DOHH2 (cell line): ENCODE data around the gene SLC5A10.

Experiments used
- H3F3A ChIP-seq: fragments of 200-600 bp; sonication (generic), shearing (Covaris generic); 2 replicates; pipeline ENCODE4 v1.6.0; 2016; ENCODE audit warnings: antibody characterized with exemption, mild to moderate bottlenecking; ENCODE audit not compliant: control insufficient read depth, insufficient read depth
- H3K27ac ChIP-seq: fragments of 200-600 bp; sonication (generic); 2 replicates; pipeline ENCODE4 v1.5.1; 2014; ENCODE audit warnings: low read depth, mild to moderate bottlenecking, low read length, moderate library complexity
- H3K27me3 ChIP-seq: fragments of 200-600 bp; sonication (generic); 2 replicates; pipeline ENCODE4 v1.6.1; 2014; ENCODE audit warnings: mild to moderate bottlenecking, low read length, mixed read lengths; ENCODE audit not compliant: control insufficient read depth
- H3K36me3 ChIP-seq: fragments of 200-600 bp; sonication (generic); 2 replicates; pipeline ENCODE4 v1.6.1; 2014; ENCODE audit warnings: mild to moderate bottlenecking, low read length, moderate library complexity, mixed read lengths; ENCODE audit not compliant: control insufficient read depth
- H3K4me1 ChIP-seq: fragments of 200-600 bp; sonication (generic); 2 replicates; pipeline ENCODE4 v1.6.1; 2014; ENCODE audit warnings: mild to moderate bottlenecking, low read length, mixed read lengths; ENCODE audit not compliant: control insufficient read depth
- H3K4me2 ChIP-seq: fragments of 200-600 bp; sonication (generic); 2 replicates; pipeline ENCODE4 v1.6.0; 2014; ENCODE audit warnings: mild to moderate bottlenecking, low read length, moderate library complexity
- H3K4me3 ChIP-seq: fragments of 200-600 bp; sonication (generic); 2 replicates; pipeline ENCODE4 v1.5.1; 2014; ENCODE audit warnings: mild to moderate bottlenecking, low read length, mixed read lengths
- H3K79me2 ChIP-seq: fragments of 200-600 bp; sonication (generic); 2 replicates; pipeline ENCODE4 v1.6.1; 2014; ENCODE audit warnings: mild to moderate bottlenecking, low read length, mixed read lengths; ENCODE audit not compliant: control insufficient read depth
- H3K9me2 ChIP-seq: fragments of 200-600 bp; sonication (generic); replicated peaks from 2 replicates; pipeline ENCODE4 v1.6.1; 2014; ENCODE audit warnings: mild to moderate bottlenecking, low read length, mixed read lengths; ENCODE audit not compliant: control insufficient read depth
- H3K9me3 ChIP-seq: fragments of 200-600 bp; sonication (generic); 2 replicates; pipeline ENCODE4 v1.6.1; 2014; ENCODE audit warnings: antibody characterized with exemption, low read length, mixed read lengths; ENCODE audit not compliant: control insufficient read depth, insufficient read depth
- H4K20me1 ChIP-seq: fragments of 200-600 bp; sonication (generic); 2 replicates; pipeline ENCODE4 v1.6.0; 2014; ENCODE audit warnings: low read depth, mild to moderate bottlenecking, antibody characterized with exemption, low read length, moderate library complexity; ENCODE audit not compliant: control insufficient read depth, insufficient read depth
- EZH2phosphoT487 ChIP-seq: fragments of 200-600 bp; sonication (generic); IDR thresholded peaks from 2 replicates; pipeline ENCODE4 v1.6.1; 2017; ENCODE audit warnings: borderline replicate concordance, mild to moderate bottlenecking, antibody characterized with exemption, low read length, moderate library complexity, mixed read lengths
- TF ChIP-seq, protein P1 (sequence below): fragments of 200-600 bp; sonication (generic); IDR thresholded peaks from one replicate; pipeline ENCODE4 v1.5.1; 2014; ENCODE audit warnings: antibody characterized with exemption, mild to moderate bottlenecking, low read depth, low read length; ENCODE audit not compliant: poor library complexity, severe bottlenecking

SLC5A10 gene

DNA sequence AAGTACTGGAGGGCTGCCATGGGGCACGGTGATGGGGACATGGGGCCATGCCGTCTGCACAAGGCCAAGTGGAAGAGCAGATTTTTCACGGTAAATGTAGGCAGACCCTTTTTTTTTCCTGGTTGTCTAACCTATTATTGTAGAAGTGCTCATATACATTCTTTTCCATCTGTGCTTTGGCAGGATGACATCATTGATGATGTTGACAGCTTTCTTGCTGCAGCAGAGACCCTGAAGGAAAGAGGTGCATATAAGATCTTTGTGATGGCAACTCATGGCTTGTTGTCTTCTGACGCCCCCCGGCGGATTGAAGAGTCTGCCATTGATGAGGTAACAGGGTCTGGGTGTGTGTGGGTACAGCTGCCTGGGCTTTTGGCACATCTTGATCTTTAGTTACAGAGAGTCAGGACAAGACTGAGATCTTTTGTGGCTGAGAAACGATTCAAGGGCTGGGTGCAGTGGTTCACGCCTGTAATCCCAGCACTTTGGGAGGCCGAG is 23.3 kb upstream of the SLC5A10 start:
- no peak overlapping the region for H3K4me2 ChIP-seq
- H3K9me2 ChIP-seq = no peaks in the 10 kb centered on the region
- TF ChIP-seq EZH2phosphoT487 = no peak
- TF ChIP-seq, protein P1, sequence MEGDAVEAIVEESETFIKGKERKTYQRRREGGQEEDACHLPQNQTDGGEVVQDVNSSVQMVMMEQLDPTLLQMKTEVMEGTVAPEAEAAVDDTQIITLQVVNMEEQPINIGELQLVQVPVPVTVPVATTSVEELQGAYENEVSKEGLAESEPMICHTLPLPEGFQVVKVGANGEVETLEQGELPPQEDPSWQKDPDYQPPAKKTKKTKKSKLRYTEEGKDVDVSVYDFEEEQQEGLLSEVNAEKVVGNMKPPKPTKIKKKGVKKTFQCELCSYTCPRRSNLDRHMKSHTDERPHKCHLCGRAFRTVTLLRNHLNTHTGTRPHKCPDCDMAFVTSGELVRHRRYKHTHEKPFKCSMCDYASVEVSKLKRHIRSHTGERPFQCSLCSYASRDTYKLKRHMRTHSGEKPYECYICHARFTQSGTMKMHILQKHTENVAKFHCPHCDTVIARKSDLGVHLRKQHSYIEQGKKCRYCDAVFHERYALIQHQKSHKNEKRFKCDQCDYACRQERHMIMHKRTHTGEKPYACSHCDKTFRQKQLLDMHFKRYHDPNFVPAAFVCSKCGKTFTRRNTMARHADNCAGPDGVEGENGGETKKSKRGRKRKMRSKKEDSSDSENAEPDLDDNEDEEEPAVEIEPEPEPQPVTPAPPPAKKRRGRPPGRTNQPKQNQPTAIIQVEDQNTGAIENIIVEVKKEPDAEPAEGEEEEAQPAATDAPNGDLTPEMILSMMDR = peak; percentile 47
- H3K9me3 ChIP-seq = no peaks in the 10 kb centered on the region
- peaks cover 24% of the 10 kb centered on the region for H3F3A ChIP-seq
- H3K79me2 ChIP-seq = peaks cover 35% of the 10 kb centered on the region
- no peak overlapping the region for H3K4me3 ChIP-seq
- no peaks in the 10 kb centered on the region for H3K27me3 ChIP-seq
- H3K36me3 ChIP-seq = peaks cover 75% of the 10 kb centered on the region
- peaks cover 58% of the 10 kb centered on the region for H3K4me1 ChIP-seq
- H4K20me1 ChIP-seq = no peaks in the 10 kb centered on the region
- H3K27ac ChIP-seq = no peak overlapping the region

DNA sequence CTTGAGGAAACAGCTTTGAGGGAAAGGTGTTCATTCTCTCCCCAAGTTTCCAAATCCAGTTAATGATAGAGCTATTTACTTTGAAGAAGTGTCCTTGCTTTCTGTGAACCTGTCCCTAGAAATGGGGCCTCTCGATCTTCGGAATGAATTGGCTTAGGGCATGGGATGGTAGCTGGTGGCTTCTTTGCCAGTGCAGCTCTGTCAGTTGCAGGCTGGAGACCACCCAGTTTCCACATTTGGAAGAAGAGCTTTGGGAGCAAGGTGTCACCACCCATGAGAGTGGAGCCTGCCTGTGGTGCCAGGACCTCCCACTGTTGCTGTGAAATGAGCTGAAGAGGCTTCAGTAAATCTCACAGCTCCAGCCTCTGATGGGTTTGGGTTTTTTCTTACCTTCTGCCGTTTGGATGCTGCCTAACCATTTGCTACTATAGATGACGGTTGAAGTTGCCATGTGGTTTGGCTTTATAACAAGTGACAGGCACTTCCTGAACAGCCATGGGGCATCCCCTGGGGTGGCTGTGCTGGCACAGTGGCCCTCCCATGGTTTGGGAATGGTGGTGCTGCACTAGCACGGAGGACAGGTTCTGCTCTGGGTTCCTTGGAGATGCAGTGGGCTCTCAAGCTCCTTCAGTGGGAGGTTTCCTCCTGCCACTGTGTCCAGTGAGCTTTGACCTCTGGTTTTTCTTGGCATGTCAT is 19.5 kb upstream of the SLC5A10 start:
- TF ChIP-seq, protein P1 = no peak
- no peak for TF ChIP-seq EZH2phosphoT487
- peaks cover 22% of the 10 kb centered on the region for H3F3A ChIP-seq
- no peak overlapping the region for H3K27ac ChIP-seq
- no peaks in the 10 kb centered on the region for H4K20me1 ChIP-seq
- peaks cover 40% of the 10 kb centered on the region for H3K36me3 ChIP-seq
- no peaks in the 10 kb centered on the region for H3K79me2 ChIP-seq
- no peaks in the 10 kb centered on the region for H3K9me3 ChIP-seq
- H3K4me1 ChIP-seq = peaks cover 23% of the 10 kb centered on the region
- H3K4me3 ChIP-seq = no peak overlapping the region
- no peaks in the 10 kb centered on the region for H3K9me2 ChIP-seq
- no peak overlapping the region for H3K4me2 ChIP-seq
- H3K27me3 ChIP-seq = no peaks in the 10 kb centered on the region

DNA sequence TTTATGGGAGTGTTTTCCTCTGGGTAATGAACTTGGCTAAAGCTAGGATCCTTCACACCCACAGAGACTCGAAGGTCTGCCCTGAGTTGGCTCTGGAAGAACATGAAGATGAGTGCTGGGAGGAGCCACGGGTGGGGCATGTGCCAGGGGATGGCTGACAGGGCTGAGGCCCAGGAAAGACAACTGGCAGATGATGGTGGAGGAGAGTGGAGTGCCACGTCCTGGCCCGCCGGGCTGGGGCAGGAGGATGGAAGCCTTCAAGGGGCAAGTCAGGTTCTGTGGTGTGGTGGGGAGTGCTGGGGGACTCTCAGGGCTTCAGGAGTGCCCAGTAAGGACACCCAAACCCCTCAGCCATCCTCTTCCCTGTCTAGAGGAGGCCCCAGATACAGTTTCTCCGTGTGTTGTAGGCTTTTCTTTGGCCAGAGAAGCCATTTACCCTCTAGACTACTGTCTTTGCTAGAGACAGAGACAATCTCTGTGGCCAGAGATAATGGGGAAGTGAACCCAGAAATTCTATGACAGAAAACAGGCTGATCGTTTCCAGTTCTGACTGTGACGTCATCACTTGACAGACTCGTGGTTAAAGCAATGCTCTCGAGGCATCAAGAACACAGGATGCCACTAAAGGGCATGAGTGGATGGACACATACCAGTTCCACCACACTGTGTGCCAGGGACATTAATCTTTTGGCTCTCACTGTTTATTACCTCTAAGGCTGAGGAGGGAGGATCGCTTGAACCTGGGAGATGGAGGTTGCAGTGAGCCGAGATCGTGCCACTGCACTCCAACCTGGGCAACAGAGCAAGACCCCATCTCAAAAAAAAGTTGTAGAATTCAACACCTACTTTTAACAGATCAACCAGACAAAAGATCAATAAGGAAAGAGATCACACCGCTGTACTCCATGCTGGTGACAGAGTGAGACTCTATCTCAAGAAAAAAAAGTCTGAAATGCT is 18.6 kb upstream of the SLC5A10 start:
- no peak for TF ChIP-seq EZH2phosphoT487
- TF ChIP-seq, protein P1 = no peak
- Histone ChIP-seq H3K27ac (no peak overlapping the region), H3K27me3 (no peaks in the 10 kb centered on the region)

More for the DNA sequence above, 18.6 kb upstream of the SLC5A10 start:
- H4K20me1 ChIP-seq = no peaks in the 10 kb centered on the region
- H3K4me2 ChIP-seq = no peak overlapping the region
- no peaks in the 10 kb centered on the region for H3K79me2 ChIP-seq
- peaks cover 17% of the 10 kb centered on the region for H3K4me1 ChIP-seq
- H3K4me3 ChIP-seq = no peak overlapping the region
- peaks cover 33% of the 10 kb centered on the region for H3K36me3 ChIP-seq
- no peaks in the 10 kb centered on the region for H3K9me2 ChIP-seq
- no peaks in the 10 kb centered on the region for H3K9me3 ChIP-seq
- peaks cover 22% of the 10 kb centered on the region for H3F3A ChIP-seq
